ENCODE data around the gene TPX2. TPM values are rescaled to one million over a fixed set of nuclear protein-coding genes. Genes with fewer than 3 reads are reported as not detected.

Gene TPX2
- total and polyA plus RNA-seq, 10 of the 15 experiments (the other 5 are each of a cell fraction or from before 2014, with no cell fraction given), result 29.7 to 144 (median 89.0) TPM

DNA sequence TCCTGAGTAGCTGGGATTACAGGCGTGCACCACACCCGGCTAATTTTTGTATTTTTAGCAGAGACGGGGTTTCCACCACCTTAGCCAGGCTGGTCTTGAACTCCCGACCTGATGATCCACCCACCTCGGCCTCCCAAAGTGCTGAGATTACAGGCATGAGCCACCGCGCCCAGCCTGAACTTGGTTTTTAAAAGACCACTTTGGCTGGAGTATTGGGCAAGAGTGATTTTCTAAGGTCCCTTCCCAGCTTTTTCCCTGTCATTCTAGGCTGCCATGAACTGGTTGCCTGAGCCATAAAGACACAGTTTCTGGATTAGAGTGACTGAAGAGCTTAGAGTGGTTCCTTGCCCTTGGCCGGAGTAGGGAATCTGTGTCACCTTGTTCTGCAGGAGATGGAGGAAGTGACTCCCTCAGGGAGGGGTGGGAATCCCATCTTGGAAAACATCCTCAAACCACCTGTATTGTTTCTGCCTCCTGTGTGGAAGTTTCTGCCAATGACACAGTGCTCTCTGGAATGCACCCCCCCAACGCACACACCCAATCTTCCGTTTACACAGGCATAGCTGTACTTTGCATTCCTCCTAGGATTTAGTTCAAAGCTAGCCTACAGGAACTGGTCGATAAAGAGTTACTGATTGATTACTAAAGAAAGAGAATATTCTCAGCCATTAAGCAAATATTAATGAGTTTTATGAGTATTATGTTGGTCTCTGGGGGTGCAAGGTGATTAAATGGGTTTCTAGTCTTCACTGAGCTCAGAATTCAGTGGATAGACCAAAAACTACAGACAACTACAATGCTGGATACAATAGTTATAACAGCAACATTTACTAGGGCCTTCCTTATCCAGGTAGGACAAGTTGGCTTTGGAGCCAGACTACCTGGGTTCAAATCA lies 34.6 kb upstream of the TPX2 start (continued):
- TF ChIP-seq BMI1 (IDR thresholded peaks at IDR 0.05; ENCODE audit: borderline replicate concordance), result no peak

DNA sequence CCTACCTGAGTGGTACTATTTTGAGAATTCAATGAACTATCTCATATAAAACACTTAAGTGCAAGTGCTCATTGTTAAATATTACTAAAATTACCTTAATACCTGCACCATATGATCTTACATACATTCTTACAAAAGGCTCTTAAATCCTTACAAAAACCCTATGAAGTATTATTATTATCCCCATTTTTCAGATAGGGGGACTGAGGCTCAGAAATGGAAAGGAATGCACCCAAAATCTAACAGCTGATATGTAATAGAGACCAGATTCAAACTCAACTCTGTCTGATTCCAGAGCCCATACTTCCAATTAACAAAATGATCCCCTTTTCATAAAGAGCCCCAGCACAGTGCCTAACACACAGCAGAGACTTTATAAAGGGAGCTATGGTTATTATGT lies 33.9 kb upstream of the TPX2 start:
- ChIA-PET CTCF (interaction anchor here (0.6 to 25.1 kb wide), 4 partner anchors 15 to 93 kb away, joined by 3 to 254 read pairs (median 16); partner anchors contain the start of gene BCL2L1), POLR2A (interaction anchor here (1.0 to 3.6 kb wide), 6 partner anchors 9 to 31 kb away, joined by 3 to 34 read pairs (median 4); no protein-coding TSS in a partner anchor), RAD21 (ENCODE audit: unreplicated experiment) (interaction anchor here (0.8 to 4.5 kb wide), 7 partner anchors 12 to 44 kb away, joined by 3 to 28 read pairs (median 4); partner anchors contain the start of gene BCL2L1), SMC1A (ENCODE audit: uncharacterized antibody, unreplicated experiment) (interaction anchor here (1.3 to 3.9 kb wide), 8 partner anchors 12 to 44 kb away, joined by 3 to 38 read pairs (median 8); partner anchors contain the start of gene BCL2L1)
- no peaks in the 10 kb centered on the region; the same call in 2 of the 3 replicates for H3K9me3 ChIP-seq (replicated peaks; ENCODE audit: control insufficient read depth, insufficient read depth, low read length)
- FAIRE-seq (no peak), DNase-seq (ENCODE audit: low read depth, low spot score) (no peak), ATAC-seq (no peak)
- H3K27ac ChIP-seq (ENCODE audit: control insufficient read depth, insufficient read depth), result no peak overlapping the region
- in situ Hi-C loops (cut with MboI) (no loop called here), intact Hi-C loops (cut with micrococcal nuclease; ENCODE audit: unreplicated experiment) (no loop called here)
- no peak overlapping the region for H3K4me3 ChIP-seq
- H3K4me2 ChIP-seq (ENCODE audit: control insufficient read depth, insufficient read depth), result peak overlapping the region; percentile 80; the same call in 1 of the 2 replicates
- H3K27me3 ChIP-seq (replicated peaks in 1 of 2; ENCODE audit: control insufficient read depth in 2 of 2, insufficient read depth in 2 of 2, low read length in 1 of 2), result no peaks in the 10 kb centered on the region
- H3K9ac ChIP-seq (ENCODE audit: control insufficient read depth, insufficient read depth, low read length), result no peak overlapping the region
- TF ChIP-seq IKZF2 (IDR thresholded peaks at IDR 0.05), result no peak
- TF ChIP-seq BACH1 (IDR thresholded peaks at IDR 0.05; ENCODE audit: borderline replicate concordance), result no peak
- TF ChIP-seq ZNF217 (IDR thresholded peaks at IDR 0.05), result no peak
- TF ChIP-seq E4F1 (IDR thresholded peaks at IDR 0.05; ENCODE audit: borderline replicate concordance, partially characterized antibody), result no peak
- no peak overlapping the region for H2AFZ ChIP-seq (ENCODE audit: control insufficient read depth, low read depth, low read length)
- BruUV-seq (replicated peaks), result no TSS peak
- H3K79me2 ChIP-seq (ENCODE audit: control insufficient read depth, insufficient read depth, low read length), result peaks cover 33% of the 10 kb centered on the region
- peaks cover 7% of the 10 kb centered on the region in 2 experiments for H3K36me3 ChIP-seq (ENCODE audit: control insufficient read depth in 2 of 2, insufficient read depth in 2 of 2, low read length in 1 of 2)
- peaks cover 30% of the 10 kb centered on the region for H3K4me1 ChIP-seq (ENCODE audit: control insufficient read depth, insufficient read depth, low read length)
- H4K20me1 ChIP-seq (ENCODE audit: control insufficient read depth, insufficient read depth), result no peaks in the 10 kb centered on the region
